B cell (primary cell): ENCODE results near the gene WDR64. TPM values are rescaled to one million over a fixed set of nuclear protein-coding genes. Genes with fewer than 3 reads are reported as not detected.

Experiments used
- ATAC-seq: fragments of 200-7000 bp; cut with Tn5 transposase; one replicate; pipeline ENCODE4 v1.10.0; 2021; ENCODE audit warnings: low read depth, mild to moderate bottlenecking, moderate number of reproducible peaks, moderate library complexity
- CTCF ChIA-PET: fragments of 350-600 bp; sonication (Branson Sonifier 250); formaldehyde crosslinking; loops from one replicate; lab custom pipeline; 2021; ENCODE audit warnings: antibody characterized with exemption, inconsistent platforms; lab: Charles Lee
- POLR2A ChIA-PET: fragments of 350-600 bp; sonication (Branson Sonifier 250); formaldehyde crosslinking; loops from one replicate; lab custom pipeline; 2021; ENCODE audit warnings: antibody characterized with exemption; lab: Charles Lee
- DNase-seq: peaks from one replicate; pipeline ENCODE4 v3.0.0; 2013
- H2AFZ ChIP-seq: 2 replicates; pipeline ENCODE4 v1.6.1; 2012; ENCODE audit warnings: mild to moderate bottlenecking, low read depth, low read length; ENCODE audit not compliant: insufficient read depth, poor library complexity, severe bottlenecking
- H3K27ac ChIP-seq, 2 donors: 1 replicate in 1 of 2; 2 replicates in 1 of 2; pipeline ENCODE4 v1.5.1; 2012 to 2013; ENCODE audit warnings: low read length in 2 of 2, mild to moderate bottlenecking in 2 of 2, moderate library complexity in 1 of 2
- H3K27me3 ChIP-seq, 4 experiments: fragments of 200-600 bp in 1 of 4; sonication (generic) in 1 of 4; replicated peaks in 1 of 4; 1 replicate in 2 of 4; 2 replicates in 2 of 4; pipeline versions ENCODE4 v1.6.1 to v1.7.0; 2013 to 2016; ENCODE audit warnings: low read length in 3 of 4, mild to moderate bottlenecking in 2 of 4, mixed read lengths in 1 of 4, moderate library complexity in 1 of 4; ENCODE audit not compliant: insufficient read depth in 4 of 4, control insufficient read depth in 3 of 4; ENCODE audit errors: control extremely low read depth in 1 of 4
- H3K36me3 ChIP-seq, 2 experiments: replicated peaks in 1 of 2; 1 replicate in 1 of 2; 2 replicates in 1 of 2; pipeline versions ENCODE4 v1.6.1 to v1.7.1; 2013; ENCODE audit warnings: low read length in 1 of 2; ENCODE audit not compliant: insufficient read depth in 2 of 2, control insufficient read depth in 1 of 2; ENCODE audit errors: control extremely low read depth in 1 of 2, extremely low read depth in 1 of 2
- H3K4me1 ChIP-seq, 2 donors: fragments of 200-600 bp in 1 of 2; sonication (generic) in 1 of 2; 1 replicate in 1 of 2; 2 replicates in 1 of 2; pipeline versions ENCODE4 v1.5.1 to v1.6.1; 2013 to 2017; ENCODE audit warnings: low read length in 2 of 2; ENCODE audit not compliant: control insufficient read depth in 2 of 2, insufficient read depth in 2 of 2
- H3K4me2 ChIP-seq: replicated peaks from 2 replicates; pipeline ENCODE3; 2012; ENCODE audit warnings: mild to moderate bottlenecking, low read depth, low read length; ENCODE audit not compliant: poor library complexity, severe bottlenecking
- H3K4me3 ChIP-seq, 5 experiments: fragments of 200-600 bp in 1 of 5; sonication (generic) in 1 of 5; 1 replicate in 3 of 5; 2 replicates in 2 of 5; pipeline versions ENCODE4 v1.5.1 to v1.7.0; 2011 to 2016; ENCODE audit warnings: low read length in 4 of 5, mild to moderate bottlenecking in 4 of 5, low read depth in 2 of 5, control low read depth in 1 of 5, moderate library complexity in 1 of 5; ENCODE audit not compliant: insufficient read depth in 1 of 5; ENCODE audit errors: control extremely low read depth in 1 of 5, extremely low read depth in 1 of 5
- H3K79me2 ChIP-seq: fragments of 200-600 bp; sonication (generic); one replicate; pipeline ENCODE4 v1.6.0; 2016; ENCODE audit warnings: low read length; ENCODE audit not compliant: control insufficient read depth, insufficient read depth
- H3K9ac ChIP-seq: fragments of 200-600 bp; sonication (generic); 2 replicates; pipeline ENCODE4 v1.6.1; 2017; ENCODE audit warnings: mild to moderate bottlenecking, low read length, moderate library complexity
- H3K9me3 ChIP-seq, 3 donors: one replicate each; pipeline versions ENCODE4 v1.6.1 to v1.7.1; 2013; ENCODE audit warnings: low read length in 2 of 3; ENCODE audit not compliant: control insufficient read depth in 2 of 3, insufficient read depth in 1 of 3; ENCODE audit errors: control extremely low read depth in 1 of 3
- H4K20me1 ChIP-seq: 2 replicates; pipeline ENCODE4 v1.6.0; 2012; ENCODE audit warnings: mild to moderate bottlenecking, low read length; ENCODE audit not compliant: insufficient read depth, control insufficient read depth, poor library complexity, severe bottlenecking
- H3K27ac Mint-ChIP-seq: one replicate; pipeline ENCODE4 v1.8.0; 2021; ENCODE audit warnings: mixed read lengths
- H3K27me3 Mint-ChIP-seq: one replicate; pipeline ENCODE4 v1.8.0; 2021; ENCODE audit warnings: mixed read lengths
- H3K4me1 Mint-ChIP-seq: one replicate; pipeline ENCODE4 v1.8.0; 2021; ENCODE audit warnings: mixed read lengths
- H3K4me3 Mint-ChIP-seq: one replicate; pipeline ENCODE4 v1.8.0; 2021; ENCODE audit warnings: mixed read lengths
- H3K9me3 Mint-ChIP-seq: one replicate; pipeline ENCODE4 v1.8.0; 2022; ENCODE audit warnings: mixed read lengths; ENCODE audit not compliant: insufficient read depth
- CTCF ChIP-seq: fragments of 200-600 bp; IDR thresholded peaks from one replicate; pipeline ENCODE4 v1.8.0; 2022; ENCODE audit warnings: antibody characterized with exemption, mild to moderate bottlenecking
- EZH2 ChIP-seq: IDR thresholded peaks from 2 replicates; pipeline ENCODE4 v1.6.1; 2012; ENCODE audit warnings: borderline replicate concordance, low read depth, mild to moderate bottlenecking, moderate library complexity, low read length; ENCODE audit not compliant: insufficient read depth, poor library complexity, severe bottlenecking
- WGBS: methylation state at CpG from one replicate; pipeline ENCODE4 v1.1.5; 2013; ENCODE audit warnings: missing lambda C conversion rate; ENCODE audit not compliant: insufficient coverage; 5-methylcytosine and 5-hydroxymethylcytosine counted together
- intact Hi-C: fragments of 100-400 bp; cut with micrococcal nuclease; formaldehyde crosslinking; loops from one replicate; pipeline ENCODE4 v1.10.0; 2022
- polyA plus RNA-seq: library from polyadenylated mRNA; depleted of rRNA; stranded (reverse); fragments of >200 nt; gene quantifications from 2 replicates; pipeline ENCODE4 v1.2.3, GENCODE V29; 2012
- total RNA-seq, 2 donors: library from RNA; stranded (reverse); fragments of 120-200 nt in 1 of 2; gene quantifications; 1 replicate in 1 of 2; 2 replicates in 1 of 2; pipeline versions ENCODE4 v1.2.3 to v1.2.4, GENCODE V29; 2013 to 2022

WDR64 gene
- total and polyA plus RNA-seq, 2 donors (not counting 1 experiment from before 2014, with no cell fraction given) = 0.13 TPM; not detected in 1

GRCh38 chr1:241612533-241613477 is 39.3 kb upstream of the WDR64 start:
- Histone ChIP-seq H3K4me3 (no peak overlapping the region), H4K20me1 (peaks cover 8% of the 10 kb centered on the region), H3K4me1 (peaks cover 6 to 7% of the 10 kb centered on the region in 2 donors), H3K9ac (no peak overlapping the region), H3K9me3 (no peaks in the 10 kb centered on the region), H3K27ac (peak overlapping the region in 1 of 2 donors; percentile 39), H3K79me2 (peaks cover 12% of the 10 kb centered on the region), H3K36me3 (peaks cover 0 to 3% of the 10 kb centered on the region in 2 experiments), H3K27me3 (no peaks in the 10 kb centered on the region), H2AFZ (no peak overlapping the region), H3K4me2 (no peak overlapping the region)
- DNase-seq (no peak), ATAC-seq (no peak)
- peaks cover 2% of the 10 kb centered on the region for H3K4me1 Mint-ChIP-seq
- H3K27ac Mint-ChIP-seq = no peak overlapping the region
- H3K4me3 Mint-ChIP-seq = no peak overlapping the region
- H3K27me3 Mint-ChIP-seq = no peaks in the 10 kb centered on the region
- no peak for TF ChIP-seq EZH2
- TF ChIP-seq CTCF = no peak
- ChIA-PET CTCF (interaction anchor here (0.8 to 5.9 kb wide), 15 partner anchors 8 to 385 kb away, joined by 3 to 67 read pairs (median 8); partner anchors contain the start of gene MAP1LC3C), POLR2A (no interaction called here)
- no peaks in the 10 kb centered on the region for H3K9me3 Mint-ChIP-seq
- 91% methylated on average over 4 of the region's 9 CpGs for WGBS
- intact Hi-C loops = no loop called here

GRCh38 chr1:241614144-241614543 is 37.9 kb upstream of the WDR64 start:
- Histone ChIP-seq H3K79me2 (peaks cover 12% of the 10 kb centered on the region), H3K4me1 (peaks cover 6 to 7% of the 10 kb centered on the region in 2 donors), H2AFZ (no peak overlapping the region), H3K9me3 (no peaks in the 10 kb centered on the region), H3K9ac (no peak overlapping the region), H3K36me3 (peaks cover 0 to 6% of the 10 kb centered on the region in 2 experiments), H3K27ac (no peak overlapping the region), H3K27me3 (no peaks in the 10 kb centered on the region), H3K4me2 (no peak overlapping the region), H3K4me3 (no peak overlapping the region), H4K20me1 (peaks cover 8% of the 10 kb centered on the region)
- intact Hi-C loops = no loop called here
- H3K4me1 Mint-ChIP-seq = peaks cover 5% of the 10 kb centered on the region
- POLR2A ChIA-PET = no interaction called here
- CTCF ChIA-PET = interaction anchor here (0.6 to 5.9 kb wide), 4 partner anchors 13 to 384 kb away, joined by 3 to 62 read pairs (median 6); no protein-coding TSS in a partner anchor
- no peaks in the 10 kb centered on the region for H3K27me3 Mint-ChIP-seq
- ATAC-seq = no peak
- TF ChIP-seq EZH2 (no peak), CTCF (no peak)
- H3K9me3 Mint-ChIP-seq = no peaks in the 10 kb centered on the region
- no peak for DNase-seq
- H3K27ac Mint-ChIP-seq = no peak overlapping the region
- H3K4me3 Mint-ChIP-seq = no peak overlapping the region
- 57% methylated on average over 2 of the region's 4 CpGs for WGBS
